Measurements from ENCODE around the gene ZNF618.
"Not testable (repeated sequence)": the region's sequence is repeated elsewhere in the genome, so short reads cannot be mapped to it uniquely, and the experiment has no call there.

ZNF618 gene

DNA sequence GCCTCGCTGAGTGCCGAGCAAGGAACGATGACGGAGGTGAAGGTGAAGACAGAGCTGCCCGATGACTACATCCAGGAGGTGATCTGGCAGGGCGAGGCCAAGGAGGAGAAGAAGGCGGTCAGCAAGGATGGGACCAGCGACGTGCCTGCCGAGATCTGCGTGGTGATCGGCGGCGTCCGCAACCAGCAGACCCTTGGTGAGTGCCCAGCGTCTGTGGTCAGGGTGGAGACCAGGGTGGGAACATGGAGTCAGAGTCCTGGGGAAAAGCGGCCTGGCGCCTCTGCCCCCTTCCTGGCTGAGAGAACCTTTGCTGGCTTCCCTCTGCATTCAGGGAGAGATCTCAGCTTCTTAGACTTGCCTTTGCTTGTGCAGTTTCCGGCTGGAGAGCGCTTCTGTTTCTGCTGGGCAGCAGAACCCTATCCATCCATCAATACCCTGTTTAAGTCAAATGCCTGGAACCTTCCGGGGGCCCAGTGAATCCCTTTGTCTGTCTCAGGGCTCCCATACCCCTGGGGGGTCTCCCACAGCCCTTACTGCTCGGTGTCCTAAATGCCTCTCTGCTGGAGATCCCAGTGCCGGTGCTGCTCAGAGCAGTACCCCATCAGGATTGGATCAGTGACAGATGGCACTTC, 112.4 kb downstream of the ZNF618 start:
- DNase-seq (ENCODE audit: low read depth, low spot score) = no peak

GRCh38 chr9:113989017-113989713, 113.1 kb downstream of the ZNF618 start:
- no peak for DNase-seq (ENCODE audit: low read depth, low spot score)

DNA sequence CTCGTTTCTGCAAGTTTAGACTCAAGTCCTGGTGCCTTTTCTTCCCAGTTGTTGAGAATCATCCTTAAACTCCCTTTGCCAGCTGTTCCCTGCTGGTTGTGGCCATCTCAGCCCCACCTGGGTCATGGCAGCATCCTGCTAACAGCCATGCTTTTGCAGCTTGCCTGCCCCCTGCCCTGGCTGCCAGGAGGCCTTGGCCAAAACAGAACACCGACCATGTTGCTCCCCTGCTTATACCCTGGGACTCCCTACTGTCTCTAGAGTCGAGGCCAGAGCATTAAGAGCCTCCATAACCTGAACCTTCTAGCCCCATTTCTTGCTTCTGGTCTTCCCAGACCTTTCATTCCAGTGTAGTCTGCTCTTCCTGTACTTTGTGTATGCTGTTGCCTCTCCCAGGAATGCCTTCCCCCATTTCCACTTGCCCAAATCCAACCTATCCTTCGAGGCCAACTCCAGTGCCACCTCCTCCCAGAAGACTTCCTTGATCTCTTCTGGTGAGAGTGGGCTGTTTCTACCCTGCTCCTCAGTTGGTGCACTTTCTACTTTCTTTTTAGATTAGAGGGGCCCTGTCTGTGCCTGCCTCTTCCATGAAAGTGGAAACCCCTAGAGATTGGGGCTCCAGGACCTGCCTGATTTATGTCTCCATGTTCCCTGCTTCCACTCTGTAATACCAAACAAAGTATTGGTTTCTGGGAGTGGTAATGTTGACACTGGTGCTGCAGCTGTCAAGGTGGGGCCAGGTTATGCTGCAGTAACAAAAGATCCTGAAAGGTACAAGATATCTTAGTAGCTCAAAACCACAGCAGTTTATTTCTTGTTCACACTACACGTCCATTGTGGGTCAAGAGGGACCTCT, 113.8 kb downstream of the ZNF618 start:
- DNase-seq (ENCODE audit: low read depth, low spot score) = no peak

DNA sequence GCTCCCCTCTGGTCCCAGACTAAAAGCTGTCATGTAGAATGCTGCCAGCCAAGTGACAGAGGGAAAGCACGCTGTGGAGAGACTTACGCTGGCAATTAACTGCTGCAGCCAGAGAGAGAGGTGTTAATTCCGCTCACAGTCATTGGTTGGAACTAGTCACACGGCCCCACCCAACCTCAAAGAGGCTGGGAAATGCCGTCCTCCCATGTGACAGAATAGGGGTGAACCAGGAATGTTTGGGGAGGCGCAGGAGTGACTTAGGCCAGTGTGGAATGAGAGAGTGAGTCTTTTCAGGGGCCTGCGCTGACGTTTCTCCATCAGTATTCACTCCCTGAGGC, 114.4 kb downstream of the ZNF618 start:
- no peak for DNase-seq (ENCODE audit: low read depth, low spot score)

DNA sequence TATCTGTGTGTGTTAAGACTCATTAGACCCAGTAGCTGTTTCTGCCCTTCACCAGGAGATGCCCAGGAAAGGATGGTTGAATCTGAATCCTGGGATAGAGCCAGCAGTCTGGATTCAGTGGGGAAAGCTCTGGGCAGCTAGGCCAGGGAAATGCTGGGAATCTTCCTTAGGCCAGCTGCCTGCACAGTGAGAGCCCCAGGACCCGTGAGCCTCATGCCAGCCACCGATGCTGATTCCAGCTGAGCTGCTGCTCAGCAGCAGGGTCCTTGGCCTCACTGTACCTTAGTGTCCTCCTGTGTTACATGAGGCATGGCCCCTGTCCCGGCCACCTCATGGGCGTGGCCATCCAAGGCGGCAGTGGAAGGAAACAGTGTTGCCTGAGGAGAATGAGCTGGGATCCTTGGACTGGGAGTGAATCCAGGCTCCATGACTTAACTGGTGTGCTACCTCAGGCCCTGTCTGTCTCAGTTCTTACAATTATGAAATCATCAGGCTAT, 114.9 kb downstream of the ZNF618 start:
- DNase-seq (ENCODE audit: low read depth, low spot score) = no peak

- DNase-seq (ENCODE audit: low read depth, low spot score) = no peak
Measured at GRCh38 chr9:113991714-113992113, 115.6 kb downstream of the ZNF618 start.

- no peak for DNase-seq (ENCODE audit: low read depth, low spot score)
Measured at GRCh38 chr9:113992276-113992951, 116.3 kb downstream of the ZNF618 start.

- no peak for DNase-seq (ENCODE audit: low read depth, low spot score)
Measured at GRCh38 chr9:113992994-113993393, 116.9 kb downstream of the ZNF618 start.

DNA sequence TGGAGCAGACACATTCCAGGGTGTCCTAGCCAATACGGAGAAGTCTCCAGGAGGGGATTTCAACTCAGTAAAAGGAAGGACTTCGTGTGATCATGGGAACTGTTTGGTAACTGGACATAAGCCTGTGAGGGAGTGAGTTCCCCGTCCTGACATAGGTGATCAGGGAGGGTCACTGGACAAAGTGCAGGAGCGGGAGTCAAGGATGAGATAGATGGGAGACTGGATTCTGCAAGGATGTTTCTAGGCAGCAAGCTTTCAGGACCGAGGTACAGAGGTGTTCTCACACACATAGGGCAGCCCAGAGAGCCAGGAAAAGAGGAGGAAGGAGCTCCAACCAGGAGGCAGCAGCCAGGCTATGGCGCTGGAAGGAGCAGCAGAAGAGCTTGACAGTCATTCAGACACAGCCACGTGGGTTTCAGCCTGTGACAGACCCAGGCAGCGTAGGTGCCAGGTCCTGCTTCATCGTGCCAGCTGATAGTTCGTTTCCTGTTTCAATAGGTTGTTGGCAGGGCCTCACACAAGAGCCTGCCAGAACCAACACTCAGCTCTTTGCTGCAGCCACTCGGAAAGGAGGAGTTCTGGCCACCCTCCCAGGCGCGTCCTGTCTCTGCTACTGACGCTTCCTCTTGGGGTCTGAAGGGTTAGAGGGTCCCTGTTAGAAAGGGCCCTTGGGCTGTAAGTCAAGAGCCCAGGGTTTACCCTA, 117.9 kb downstream of the ZNF618 start:
- DNase-seq (ENCODE audit: low read depth, low spot score) = no peak

- no peak for DNase-seq (ENCODE audit: low read depth, low spot score)
Measured at GRCh38 chr9:113995401-113995800, 119.3 kb downstream of the ZNF618 start.

DNA sequence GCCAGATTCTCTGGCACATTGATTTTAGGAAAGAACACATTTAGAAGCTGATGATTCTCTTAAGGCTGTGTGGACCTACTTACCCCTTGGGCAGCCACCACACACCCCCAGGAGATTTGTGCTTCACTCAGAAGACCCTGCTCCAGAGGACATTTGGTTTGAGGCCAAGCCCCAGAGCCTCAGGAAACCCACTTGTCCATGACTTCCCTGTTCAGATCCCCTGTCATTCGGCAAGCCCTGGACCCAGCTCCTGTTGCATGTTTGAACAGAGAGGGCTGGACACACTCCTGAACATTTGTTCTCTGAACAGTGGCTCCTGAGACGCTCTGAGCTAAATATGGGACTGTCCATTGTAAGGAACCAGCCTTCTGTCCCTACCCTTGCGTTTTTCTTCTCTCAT, 119.9 kb downstream of the ZNF618 start:
- DNase-seq (ENCODE audit: low read depth, low spot score) = no peak

DNA sequence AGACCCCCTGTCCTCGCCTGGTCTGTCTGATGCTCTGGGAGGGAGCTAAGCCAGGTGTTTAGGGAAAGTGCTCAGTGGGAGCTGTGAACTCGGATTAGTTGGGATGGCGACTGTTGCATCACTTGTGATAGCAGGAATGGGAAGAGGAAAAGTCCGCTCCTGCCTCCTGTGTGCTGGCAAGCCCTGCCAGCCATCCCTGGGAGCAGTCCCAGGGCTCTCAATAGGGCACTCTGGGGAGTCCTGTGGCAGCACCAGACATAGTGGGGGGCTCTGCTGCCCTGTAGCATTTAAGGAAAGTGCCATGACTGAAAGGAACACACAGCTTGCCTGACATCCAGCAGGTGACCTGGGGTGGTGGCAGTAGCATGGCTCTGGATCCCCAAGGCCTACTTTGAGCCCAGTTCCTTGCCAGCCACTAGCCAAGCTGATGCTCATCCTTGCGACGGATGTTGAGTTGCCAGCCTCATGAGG, 120.5 kb downstream of the ZNF618 start:
- no peak for DNase-seq (ENCODE audit: low read depth, low spot score)

- DNase-seq (ENCODE audit: low read depth, low spot score) = not testable (repeated sequence)
Measured at GRCh38 chr9:113997064-113997463, 121.0 kb downstream of the ZNF618 start.

GRCh38 chr9:113997610-113998009, 121.5 kb downstream of the ZNF618 start:
- DNase-seq (ENCODE audit: low read depth, low spot score) = no peak

GRCh38 chr9:113998114-113998513, 122.0 kb downstream of the ZNF618 start:
- no peak for DNase-seq (ENCODE audit: low read depth, low spot score)

- no peak for DNase-seq (ENCODE audit: low read depth, low spot score)
Measured at GRCh38 chr9:113998525-113999255, 122.6 kb downstream of the ZNF618 start.

DNA sequence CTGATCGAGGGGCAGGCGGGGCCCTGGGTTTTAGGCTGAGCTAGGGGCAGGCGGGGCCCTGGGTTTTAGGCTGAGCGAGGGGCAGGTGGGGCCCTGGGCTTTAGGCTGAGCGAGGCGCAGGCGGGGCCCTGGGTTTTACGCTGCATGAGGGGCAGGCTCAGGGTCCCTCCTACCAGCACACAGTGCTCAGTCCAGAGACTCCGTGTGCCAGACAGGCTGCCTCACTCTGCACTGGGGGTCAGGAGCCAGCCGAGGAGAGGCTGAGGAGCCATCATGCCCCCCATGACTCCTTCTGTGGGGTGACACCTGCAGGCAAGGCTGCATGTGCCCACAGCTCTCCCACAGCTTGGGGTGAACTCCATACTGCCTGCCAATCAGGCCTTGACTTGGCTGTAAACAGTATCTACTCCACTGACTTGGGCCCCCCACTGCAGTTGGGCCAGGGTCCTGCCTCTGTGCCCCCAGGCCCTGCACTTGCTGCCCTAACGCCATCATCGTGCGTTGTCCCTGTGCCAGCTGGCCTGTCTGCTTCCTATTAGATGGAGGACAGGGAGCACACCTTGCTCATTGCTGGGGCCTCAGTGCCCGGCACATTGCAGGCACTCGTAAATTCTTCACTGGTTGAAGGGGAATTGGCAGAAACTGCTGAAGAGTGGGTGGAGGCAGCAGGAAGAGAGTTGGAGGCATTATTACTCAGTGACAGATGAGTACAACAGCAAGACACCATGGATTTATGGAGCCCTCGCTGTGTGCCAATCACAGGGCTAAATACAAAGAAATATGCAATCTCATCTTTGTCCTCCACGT, 123.3 kb downstream of the ZNF618 start:
- no peak for DNase-seq (ENCODE audit: low read depth, low spot score)

DNA sequence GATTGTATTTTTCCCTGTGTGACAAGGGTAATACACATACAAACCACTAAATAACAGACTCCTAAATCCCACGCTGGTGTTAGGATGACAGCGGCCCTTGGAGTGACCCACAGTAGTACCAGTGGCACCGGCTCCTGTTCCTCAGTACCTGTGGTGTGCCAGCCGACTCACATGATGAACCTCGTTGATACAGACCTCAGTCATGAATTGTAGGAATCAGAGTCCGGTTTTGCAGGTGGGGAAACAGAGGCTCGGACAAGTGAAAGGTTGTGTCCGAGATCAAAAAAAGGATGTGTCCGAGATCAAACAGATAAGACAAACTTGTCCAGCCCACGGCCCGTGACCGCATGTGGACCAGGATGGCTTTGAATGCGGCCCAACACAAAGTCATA, 124.0 kb downstream of the ZNF618 start:
- no peak for DNase-seq (ENCODE audit: low read depth, low spot score)

- DNase-seq (ENCODE audit: low read depth, low spot score) = no peak
Measured at GRCh38 chr9:114000671-114001409, 124.7 kb downstream of the ZNF618 start.
